GM21515 (cell line): ENCODE data around the gene NEU2.
"Not testable (repeated sequence)": the region's sequence is repeated elsewhere in the genome, so short reads cannot be mapped to it uniquely, and the experiment has no call there.

Experiments used
- ATAC-seq: cut with Tn5 transposase; IDR thresholded peaks from one replicate; pipeline ENCODE4 v1.9.1; 2021; ENCODE audit not compliant: unreplicated experiment

NEU2 gene

GRCh38 chr2:233033672-233034071, 1.2 kb downstream of the NEU2 start:
- no peak for ATAC-seq

- no peak for ATAC-seq
Measured at GRCh38 chr2:233034091-233034882, 1.8 kb downstream of the NEU2 start.

- no peak for ATAC-seq
Measured at GRCh38 chr2:233035426-233036161, 3.1 kb downstream of the NEU2 start.

DNA sequence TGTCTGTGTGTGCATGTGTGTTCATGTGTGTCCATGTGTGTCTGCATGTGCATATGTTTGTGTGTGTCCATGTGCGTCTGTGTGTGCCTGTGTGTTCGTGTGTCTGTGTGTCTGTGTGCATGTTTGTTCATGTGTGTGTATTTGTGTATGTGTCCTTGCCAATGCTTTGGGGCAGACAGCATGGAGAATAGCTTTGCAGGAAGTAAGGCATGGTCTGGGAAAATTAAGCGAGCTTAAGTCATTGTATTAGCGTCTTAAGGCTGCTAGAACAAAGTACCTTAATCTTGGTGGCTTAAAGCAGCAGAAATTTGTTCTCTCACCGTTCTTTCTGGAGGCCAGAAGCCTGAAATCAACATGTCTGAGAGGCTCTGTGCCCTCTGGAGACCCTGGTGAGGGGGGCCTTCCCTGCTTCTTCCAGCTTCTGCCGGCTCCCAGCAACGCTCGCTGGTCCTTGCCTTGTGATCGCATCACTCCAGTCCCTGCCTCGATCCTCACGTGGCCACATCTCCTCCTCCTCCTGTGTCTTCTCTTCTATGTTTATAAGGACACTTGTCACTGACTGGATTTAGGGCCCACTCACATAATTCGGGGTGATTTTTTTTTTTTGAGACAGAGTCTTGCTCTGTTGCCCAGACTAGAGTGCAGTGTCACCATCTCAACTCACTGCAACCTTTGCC, 3.8 kb downstream of the NEU2 start:
- ATAC-seq, result no peak

DNA sequence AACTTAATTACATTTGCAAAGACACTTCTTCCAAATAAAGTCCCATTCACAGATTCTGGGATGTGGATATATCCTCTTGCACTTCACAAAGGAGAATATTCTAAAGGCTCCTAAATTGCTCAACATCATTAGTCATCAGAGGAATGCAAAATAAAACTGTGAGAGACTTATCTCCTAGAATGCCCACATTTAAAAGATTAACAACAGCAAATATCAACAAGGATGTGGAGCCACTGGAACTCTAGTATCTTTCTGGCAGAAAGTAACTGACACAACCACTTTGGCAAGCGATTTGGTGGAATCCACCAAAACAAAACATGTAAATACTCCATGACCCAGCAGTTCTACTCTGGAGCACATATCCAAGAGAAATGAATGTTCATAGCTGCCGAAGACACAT, 4.6 kb downstream of the NEU2 start:
- no peak for ATAC-seq

DNA sequence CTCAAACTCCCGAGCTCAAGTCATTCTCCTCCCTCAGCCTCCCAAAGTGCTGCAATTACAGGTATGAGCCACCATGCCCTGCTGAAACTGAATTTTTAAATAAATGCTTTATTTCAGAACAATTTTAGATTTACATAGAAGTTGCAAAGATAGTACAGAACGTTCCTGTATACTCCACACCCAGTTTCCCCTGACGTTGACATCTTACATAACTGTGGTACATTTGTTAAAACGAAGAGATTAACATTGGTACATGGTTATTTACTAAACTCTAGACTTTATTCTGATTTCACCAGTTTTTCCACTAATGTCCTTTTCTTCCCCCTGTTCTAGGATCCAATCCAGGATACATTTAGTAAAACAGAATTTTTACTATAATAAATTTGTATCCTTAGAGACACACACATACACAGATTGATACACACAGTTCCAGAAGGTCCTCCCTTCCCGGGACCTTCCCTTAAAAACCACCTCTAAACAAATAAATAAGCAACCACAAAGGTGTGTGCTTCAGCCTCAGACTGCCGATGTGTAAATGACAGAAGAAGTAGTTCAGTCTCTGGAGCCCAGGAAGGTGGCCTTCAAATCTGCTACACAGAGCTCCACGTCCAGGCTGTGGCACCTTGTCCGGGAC, 6.9 kb downstream of the NEU2 start:
- no peak for ATAC-seq

DNA sequence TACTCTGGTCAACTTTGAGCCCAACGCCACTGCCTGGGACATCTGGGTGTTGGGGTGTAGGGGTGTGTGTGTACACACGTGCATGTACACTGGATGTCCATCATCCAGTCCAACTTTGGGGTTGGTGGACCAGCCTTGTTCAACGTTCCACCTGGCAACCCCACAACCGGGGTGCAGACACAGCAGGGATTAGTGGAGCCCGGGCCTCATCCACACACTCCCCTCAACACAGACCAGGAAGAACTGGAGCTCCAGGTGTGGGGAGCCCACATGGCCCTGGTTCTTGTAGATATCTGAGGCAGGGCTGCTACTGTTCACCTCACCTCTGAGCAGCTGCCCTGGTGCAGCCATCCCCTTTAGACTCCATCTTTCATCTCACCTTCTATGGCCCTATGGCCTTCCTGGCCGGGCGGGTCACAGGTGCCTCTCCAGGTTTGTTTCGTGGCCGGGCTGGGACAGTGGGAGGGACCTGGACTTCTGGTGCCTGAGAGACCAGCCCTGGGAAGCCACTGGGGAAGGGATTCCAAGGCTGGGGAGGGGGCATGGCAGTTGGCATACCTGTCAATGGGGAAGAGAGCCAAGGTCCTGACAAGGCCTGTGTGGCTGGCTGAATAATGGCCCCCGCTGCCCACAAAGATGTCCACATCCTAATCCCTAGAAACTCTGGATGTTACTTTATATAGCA, 7.5 kb downstream of the NEU2 start:
- ATAC-seq, result no peak

GRCh38 chr2:233040571-233040970, 8.1 kb downstream of the NEU2 start:
- no peak for ATAC-seq

- no peak for ATAC-seq
Measured at GRCh38 chr2:233041722-233042323, 9.4 kb downstream of the NEU2 start.

GRCh38 chr2:233042549-233042948, 10.1 kb downstream of the NEU2 start:
- no peak for ATAC-seq

- ATAC-seq, result no peak
Measured at GRCh38 chr2:233044974-233045605, 12.6 kb downstream of the NEU2 start.

DNA sequence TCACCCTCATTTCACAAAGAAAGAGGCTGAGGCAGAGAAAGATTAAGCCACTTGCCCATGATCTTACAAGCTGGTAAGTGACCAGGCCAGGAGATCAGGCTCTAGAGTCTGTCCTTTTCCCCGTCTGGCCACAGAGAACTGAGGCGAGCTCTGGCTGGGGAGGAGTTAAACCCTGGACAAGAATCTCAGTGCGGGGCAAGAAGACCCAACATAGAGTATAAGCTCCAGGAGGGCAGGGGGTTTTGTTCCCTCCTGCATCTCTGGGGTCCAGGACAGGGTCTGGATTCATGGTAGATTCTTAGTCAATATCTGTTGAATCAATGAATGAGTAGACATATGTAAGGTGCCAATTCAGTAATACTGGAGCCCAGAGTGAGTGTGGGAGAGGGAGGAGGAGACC, 14.7 kb downstream of the NEU2 start:
- ATAC-seq, result no peak

DNA sequence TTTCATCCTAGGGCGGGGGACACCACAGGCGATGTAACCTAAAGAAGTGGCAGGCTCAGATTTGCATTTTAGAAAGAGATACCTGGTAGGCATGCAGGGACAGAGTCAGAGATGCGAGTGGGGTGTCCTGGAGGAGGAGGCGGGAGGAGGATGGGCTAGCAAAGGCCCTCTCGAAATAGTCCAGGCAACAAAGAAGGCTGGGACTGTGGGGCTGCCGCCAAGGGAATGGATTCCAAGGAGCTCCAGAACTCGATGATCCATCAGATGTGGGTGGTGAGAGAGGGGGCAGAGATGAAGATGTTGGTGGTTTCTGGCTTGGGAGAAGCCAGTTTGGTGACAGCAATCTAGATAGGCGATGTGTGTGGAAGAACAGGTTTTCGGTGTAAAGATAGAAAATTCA, 15.2 kb downstream of the NEU2 start:
- no peak for ATAC-seq

DNA sequence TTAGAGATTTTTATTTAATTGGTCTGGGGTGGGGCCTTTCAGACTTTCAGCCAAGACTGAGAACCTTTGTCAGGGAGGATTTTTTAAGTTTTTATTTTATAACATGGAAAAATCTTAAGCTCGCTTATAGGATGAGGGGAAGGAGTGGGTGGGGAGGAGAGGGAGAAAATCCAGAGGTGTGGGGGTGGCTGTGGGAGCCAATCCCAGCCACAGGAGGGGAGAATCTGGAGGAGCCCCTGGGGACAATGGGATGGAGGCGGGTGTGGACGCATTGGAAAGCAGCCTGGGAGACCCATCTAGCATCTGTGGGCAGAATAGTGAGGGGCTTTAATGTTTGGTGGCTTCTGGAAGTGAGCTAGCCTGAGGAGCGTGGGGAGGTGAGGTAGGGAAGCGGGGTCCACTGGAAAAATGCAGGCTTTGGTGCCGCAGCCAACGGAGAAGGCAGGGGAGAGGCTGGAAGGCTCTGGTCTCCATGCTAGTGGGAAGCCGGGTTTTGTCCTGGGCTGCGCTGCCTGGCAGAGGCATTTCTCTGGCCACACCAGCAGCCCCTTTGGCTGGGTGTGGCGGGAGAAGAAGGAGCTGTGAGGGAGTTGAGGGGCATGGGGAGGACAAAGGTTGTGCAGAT, 16.2 kb downstream of the NEU2 start:
- no peak for ATAC-seq

GRCh38 chr2:233049194-233049761, 16.8 kb downstream of the NEU2 start:
- ATAC-seq, result no peak

- no peak for ATAC-seq
Measured at GRCh38 chr2:233051241-233052149, 19.0 kb downstream of the NEU2 start.

DNA sequence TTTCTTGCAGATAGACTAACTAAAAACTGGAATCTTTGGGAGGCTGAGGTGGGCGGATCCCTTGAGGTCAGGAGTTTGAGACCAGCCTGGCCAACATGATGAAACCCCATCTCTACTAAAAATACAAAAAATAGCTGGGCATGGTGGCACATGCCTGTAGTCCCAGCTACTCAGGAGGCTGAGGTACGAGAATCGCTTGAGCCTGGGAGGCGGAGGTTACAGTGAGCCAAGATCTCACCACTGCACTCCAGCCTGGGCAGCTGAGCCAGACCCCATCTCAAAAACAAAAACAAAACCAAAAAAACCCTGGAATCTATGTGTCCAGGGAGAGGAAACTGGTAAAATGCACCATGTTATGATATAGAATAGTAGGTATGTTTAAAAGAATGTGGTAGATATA, 20.0 kb downstream of the NEU2 start:
- ATAC-seq, result not testable (repeated sequence)
